ENCODE data around the gene AREG.

Gene AREG

GRCh38 chr4:74433541-74434172, 11.3 kb upstream of the AREG start:
- no peak for DNase-seq

GRCh38 chr4:74435296-74435695, 9.6 kb upstream of the AREG start:
- DNase-seq, result no peak

GRCh38 chr4:74437866-74438265, 7.1 kb upstream of the AREG start:
- no peak for DNase-seq

- DNase-seq, result no peak
These were observed 6.3 kb upstream of the AREG start for GRCh38 chr4:74438661-74439060.

GRCh38 chr4:74439952-74440351, 5.0 kb upstream of the AREG start:
- no peak for DNase-seq

GRCh38 chr4:74440356-74440755, 4.6 kb upstream of the AREG start:
- no peak for DNase-seq

GRCh38 chr4:74441744-74442143, 3.2 kb upstream of the AREG start:
- DNase-seq, result no peak

- DNase-seq, result no peak
These were observed 1.4 kb downstream of the AREG start for GRCh38 chr4:74446193-74446868.

GRCh38 chr4:74446896-74447295, 2.0 kb downstream of the AREG start:
- DNase-seq, result no peak

GRCh38 chr4:74447636-74448233, 2.8 kb downstream of the AREG start:
- DNase-seq, result no peak

- DNase-seq, result no peak
These were observed 4.8 kb downstream of the AREG start for GRCh38 chr4:74449571-74450297.

GRCh38 chr4:74450298-74450683, 5.4 kb downstream of the AREG start:
- no peak for DNase-seq

GRCh38 chr4:74451214-74451661, 6.3 kb downstream of the AREG start:
- no peak for DNase-seq

- no peak for DNase-seq
These were observed 8.2 kb downstream of the AREG start for GRCh38 chr4:74453037-74453635.

- DNase-seq, result no peak
These were observed 9.2 kb downstream of the AREG start for GRCh38 chr4:74453829-74454742.

GRCh38 chr4:74455361-74456055, 10.6 kb downstream of the AREG start:
- no peak for DNase-seq

GRCh38 chr4:74456056-74456744, 11.3 kb downstream of the AREG start:
- no peak for DNase-seq

GRCh38 chr4:74456849-74457395, 12.0 kb downstream of the AREG start:
- DNase-seq, result no peak

GRCh38 chr4:74460833-74461232, 15.9 kb downstream of the AREG start:
- DNase-seq, result no peak

GRCh38 chr4:74463123-74463522, 18.2 kb downstream of the AREG start:
- DNase-seq, result no peak

- no peak for DNase-seq
These were observed 19.4 kb downstream of the AREG start for GRCh38 chr4:74464291-74464690.
